ENCODE results near the gene NOL4L. TPM values are rescaled to one million over a fixed set of nuclear protein-coding genes. Genes with fewer than 3 reads are reported as not detected.

The NOL4L gene
- total RNA-seq = 10 to 100 TPM; 60.9 to 62.9 TPM
- total RNA-seq = 40.2 to 89.9 reads per million in 2 donors

DNA sequence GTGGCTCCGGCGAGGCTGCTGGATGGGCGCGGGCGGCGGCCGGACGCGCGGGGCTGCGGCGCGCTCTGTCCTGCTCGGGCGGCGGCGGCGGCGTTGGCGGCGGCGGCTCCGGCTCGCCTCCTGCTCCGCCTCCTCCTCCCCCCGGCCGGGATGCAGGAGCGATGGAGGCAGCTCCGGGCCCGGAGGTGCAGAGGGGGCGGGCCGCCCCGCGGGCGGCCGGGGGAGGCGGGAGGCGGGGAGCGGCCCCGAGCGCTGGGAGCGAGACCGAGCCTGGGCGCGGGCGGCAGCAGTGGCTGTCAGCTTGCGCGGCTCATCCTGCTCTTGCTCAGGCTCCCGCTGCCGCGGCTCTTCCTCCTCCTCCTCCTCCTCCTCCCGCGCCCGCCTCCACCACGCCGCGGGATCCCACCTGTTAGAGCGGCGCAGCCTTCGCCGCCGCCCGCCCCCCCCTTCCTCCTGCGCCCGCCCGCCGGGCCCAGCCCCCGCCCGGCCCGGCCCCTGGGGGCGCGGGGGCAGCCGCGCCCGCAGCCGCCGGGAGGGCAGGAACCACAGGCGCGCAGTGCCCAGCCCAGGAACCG, at the start of gene NOL4L:
Gene NOL4L, minus strand, starts transcription at position 323 of the 575 bp plus-strand sequence. CDS start 443 bp downstream, outside the sequence.
- H3K27ac Mint-ChIP-seq = peak within 1 kb of the TSS; percentile 97
- H3K4me3 Mint-ChIP-seq = peak within 1 kb of the TSS; percentile 96
- ATAC-seq = peak; percentile 39
- peaks cover 3% of the 10 kb centered on the region for H3K36me3 Mint-ChIP-seq (ENCODE audit: low read depth)
- H3K27me3 Mint-ChIP-seq = no peaks in the 10 kb centered on the region
- peaks cover 41% of the 10 kb centered on the region for H3K4me1 Mint-ChIP-seq
- DNase-seq = peak in 2 of 3 donors; percentile 40 to 45
- no peaks in the 10 kb centered on the region for H3K9me3 ChIP-seq (ENCODE audit: control insufficient read depth, low read length, poor library complexity, severe bottlenecking)

- H3K36me3 Mint-ChIP-seq (ENCODE audit: low read depth) = no peaks in the 10 kb centered on the region
- no peak overlapping the region for H3K27ac Mint-ChIP-seq
- no peak overlapping the region for H3K4me3 Mint-ChIP-seq
- H3K9me3 ChIP-seq (ENCODE audit: control insufficient read depth, low read length, poor library complexity, severe bottlenecking) = no peaks in the 10 kb centered on the region
- ATAC-seq = no peak
- no peak for DNase-seq
- peaks cover 10% of the 10 kb centered on the region for H3K27me3 Mint-ChIP-seq
- peaks cover 3% of the 10 kb centered on the region for H3K4me1 Mint-ChIP-seq
Observed at GRCh38 chr20:32634041-32634805, 49.1 kb upstream of the NOL4L start.

GRCh38 chr20:32632461-32633354, 47.6 kb upstream of the NOL4L start:
- H3K4me3 Mint-ChIP-seq = no peak overlapping the region
- no peaks in the 10 kb centered on the region for H3K36me3 Mint-ChIP-seq (ENCODE audit: low read depth)
- ATAC-seq = no peak
- DNase-seq = no peak
- no peaks in the 10 kb centered on the region for H3K9me3 ChIP-seq (ENCODE audit: control insufficient read depth, low read length, poor library complexity, severe bottlenecking)
- no peaks in the 10 kb centered on the region for H3K4me1 Mint-ChIP-seq
- no peak overlapping the region for H3K27ac Mint-ChIP-seq
- peaks cover 10% of the 10 kb centered on the region for H3K27me3 Mint-ChIP-seq

DNA sequence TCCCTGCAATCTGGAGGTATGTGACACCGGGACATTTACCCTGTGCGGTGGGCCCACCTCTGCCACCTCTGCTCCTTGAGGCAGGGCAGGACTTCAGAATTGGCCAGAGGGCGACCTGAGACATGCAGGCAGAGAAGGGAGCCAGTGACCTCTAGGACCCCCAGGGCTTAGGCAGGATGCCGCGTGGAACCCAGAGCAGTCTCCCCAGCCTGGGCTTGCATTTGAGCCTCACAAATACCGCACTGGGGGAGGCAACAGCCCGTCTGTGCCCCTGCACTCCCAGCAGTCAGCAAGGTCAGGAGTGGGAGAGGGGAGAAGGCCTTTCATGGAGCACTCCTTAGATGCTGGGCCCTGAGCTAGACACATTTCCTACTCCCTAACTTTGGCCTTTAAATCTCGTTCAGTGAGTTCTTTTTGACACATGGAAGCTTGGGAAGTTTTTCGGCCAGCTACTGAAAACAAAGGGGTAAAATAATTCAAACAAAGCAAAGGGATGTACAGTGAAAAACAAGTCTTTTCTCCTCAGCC, 46.9 kb upstream of the NOL4L start:
- DNase-seq = no peak
- ATAC-seq = no peak
- no peaks in the 10 kb centered on the region for H3K9me3 ChIP-seq (ENCODE audit: control insufficient read depth, low read length, poor library complexity, severe bottlenecking)
- Mint-ChIP-seq H3K4me3 (no peak overlapping the region), H3K27ac (no peak overlapping the region), H3K27me3 (peaks cover 10% of the 10 kb centered on the region), H3K36me3 (ENCODE audit: low read depth) (no peaks in the 10 kb centered on the region), H3K4me1 (peaks cover 2% of the 10 kb centered on the region)

DNA sequence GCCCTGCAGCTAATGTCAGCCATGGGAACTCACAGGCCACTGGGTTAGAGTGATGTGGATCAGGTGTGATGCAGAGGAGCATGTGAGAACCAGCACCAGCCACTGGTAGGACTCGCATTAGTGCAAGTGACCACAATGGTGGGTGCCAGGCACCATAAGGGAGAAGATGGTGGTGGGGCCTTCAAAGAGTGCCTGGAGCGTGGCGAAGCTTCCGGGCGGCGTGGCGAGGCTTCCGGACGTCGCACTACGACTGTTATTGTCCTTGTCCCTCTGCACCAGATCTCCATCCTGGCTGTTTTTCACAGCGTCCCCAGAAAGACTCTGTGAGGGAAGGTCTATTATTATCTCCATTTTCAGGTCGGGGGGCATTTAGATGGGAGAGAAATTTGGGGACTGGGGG, 44.7 kb upstream of the NOL4L start:
- H3K4me3 Mint-ChIP-seq = no peak overlapping the region
- H3K36me3 Mint-ChIP-seq (ENCODE audit: low read depth) = no peaks in the 10 kb centered on the region
- H3K27me3 Mint-ChIP-seq = peaks cover 23% of the 10 kb centered on the region
- no peaks in the 10 kb centered on the region for H3K9me3 ChIP-seq (ENCODE audit: control insufficient read depth, low read length, poor library complexity, severe bottlenecking)
- no peak overlapping the region for H3K27ac Mint-ChIP-seq
- ATAC-seq = no peak
- no peak for DNase-seq
- H3K4me1 Mint-ChIP-seq = peaks cover 2% of the 10 kb centered on the region

- ATAC-seq = no peak
- H3K4me1 Mint-ChIP-seq = peaks cover 2% of the 10 kb centered on the region
Observed at GRCh38 chr20:32628960-32629530, 43.9 kb upstream of the NOL4L start.

GRCh38 chr20:32626859-32627636, 41.9 kb upstream of the NOL4L start:
- ATAC-seq = peak; percentile 37
- no peak for DNase-seq
- Mint-ChIP-seq H3K4me1 (peaks cover 2% of the 10 kb centered on the region), H3K36me3 (ENCODE audit: low read depth) (no peaks in the 10 kb centered on the region), H3K27me3 (peaks cover 19% of the 10 kb centered on the region), H3K27ac (no peak overlapping the region), H3K4me3 (peak overlapping the region; percentile 19)
- no peaks in the 10 kb centered on the region for H3K9me3 ChIP-seq (ENCODE audit: control insufficient read depth, low read length, poor library complexity, severe bottlenecking)

More at GRCh38 chr20:32628960-32629530, 43.9 kb upstream of the NOL4L start:
- DNase-seq = no peak
- no peaks in the 10 kb centered on the region for H3K36me3 Mint-ChIP-seq (ENCODE audit: low read depth)
- peaks cover 23% of the 10 kb centered on the region for H3K27me3 Mint-ChIP-seq
- no peaks in the 10 kb centered on the region for H3K9me3 ChIP-seq (ENCODE audit: control insufficient read depth, low read length, poor library complexity, severe bottlenecking)
- no peak overlapping the region for H3K27ac Mint-ChIP-seq
- H3K4me3 Mint-ChIP-seq = no peak overlapping the region

DNA sequence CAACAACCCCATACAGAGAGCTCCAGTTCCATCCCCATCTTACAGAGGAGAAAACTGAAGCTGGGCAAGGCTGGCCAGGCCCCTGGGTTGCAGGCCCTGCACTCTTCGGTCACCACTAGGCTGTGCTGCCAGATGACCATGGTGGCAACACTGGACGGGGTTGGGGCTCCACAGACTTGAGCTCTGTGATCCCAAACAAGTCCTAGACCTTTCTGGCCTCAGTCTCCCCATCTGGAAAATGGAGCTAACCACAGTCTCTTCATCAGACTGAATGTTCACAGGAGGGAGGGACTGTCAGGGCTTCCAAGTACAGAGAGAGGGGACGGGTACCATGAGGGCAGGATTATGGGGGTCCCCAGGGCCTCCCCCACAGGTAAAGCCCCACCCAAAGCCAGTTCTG, 41.3 kb upstream of the NOL4L start:
- H3K27me3 Mint-ChIP-seq = peaks cover 19% of the 10 kb centered on the region
- H3K4me3 Mint-ChIP-seq = no peak overlapping the region
- no peak for ATAC-seq
- H3K27ac Mint-ChIP-seq = no peak overlapping the region
- H3K36me3 Mint-ChIP-seq (ENCODE audit: low read depth) = no peaks in the 10 kb centered on the region
- H3K4me1 Mint-ChIP-seq = peaks cover 4% of the 10 kb centered on the region
- no peaks in the 10 kb centered on the region for H3K9me3 ChIP-seq (ENCODE audit: control insufficient read depth, low read length, poor library complexity, severe bottlenecking)
- DNase-seq = no peak

DNA sequence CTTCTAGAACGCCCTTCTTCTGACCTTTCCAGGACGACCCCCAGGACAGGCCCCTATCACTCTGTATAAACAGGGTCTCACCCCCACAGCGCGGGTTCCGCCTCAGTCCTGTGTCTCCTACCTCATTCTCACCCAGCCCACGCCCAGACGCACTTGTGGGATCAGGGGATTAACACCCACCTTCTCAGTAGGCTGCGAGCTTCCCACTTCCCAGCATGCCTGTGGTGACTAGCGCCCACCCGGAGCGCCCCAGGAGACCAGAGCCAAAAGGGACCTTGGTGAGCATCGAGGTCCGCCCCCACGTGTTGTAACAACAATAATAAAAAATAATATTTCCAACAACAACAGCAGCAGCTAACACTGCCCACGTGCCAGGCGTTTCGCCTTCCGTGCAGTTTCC, 40.9 kb upstream of the NOL4L start:
- Mint-ChIP-seq H3K27me3 (peaks cover 19% of the 10 kb centered on the region), H3K4me1 (peaks cover 4% of the 10 kb centered on the region)
- no peak for ATAC-seq

GRCh38 chr20:32624687-32625345, 39.7 kb upstream of the NOL4L start:
- no peaks in the 10 kb centered on the region for H3K36me3 Mint-ChIP-seq (ENCODE audit: low read depth)
- no peak overlapping the region for H3K4me3 Mint-ChIP-seq
- DNase-seq (no peak), ATAC-seq (no peak)
- peaks cover 18% of the 10 kb centered on the region for H3K27me3 Mint-ChIP-seq
- H3K4me1 Mint-ChIP-seq = peaks cover 4% of the 10 kb centered on the region
- no peak overlapping the region for H3K27ac Mint-ChIP-seq
- H3K9me3 ChIP-seq (ENCODE audit: control insufficient read depth, low read length, poor library complexity, severe bottlenecking) = no peaks in the 10 kb centered on the region

More for the DNA sequence above, 40.9 kb upstream of the NOL4L start:
- Mint-ChIP-seq H3K27ac (no peak overlapping the region), H3K4me3 (no peak overlapping the region), H3K36me3 (ENCODE audit: low read depth) (no peaks in the 10 kb centered on the region)
- H3K9me3 ChIP-seq (ENCODE audit: control insufficient read depth, low read length, poor library complexity, severe bottlenecking) = no peaks in the 10 kb centered on the region
- no peak for DNase-seq

DNA sequence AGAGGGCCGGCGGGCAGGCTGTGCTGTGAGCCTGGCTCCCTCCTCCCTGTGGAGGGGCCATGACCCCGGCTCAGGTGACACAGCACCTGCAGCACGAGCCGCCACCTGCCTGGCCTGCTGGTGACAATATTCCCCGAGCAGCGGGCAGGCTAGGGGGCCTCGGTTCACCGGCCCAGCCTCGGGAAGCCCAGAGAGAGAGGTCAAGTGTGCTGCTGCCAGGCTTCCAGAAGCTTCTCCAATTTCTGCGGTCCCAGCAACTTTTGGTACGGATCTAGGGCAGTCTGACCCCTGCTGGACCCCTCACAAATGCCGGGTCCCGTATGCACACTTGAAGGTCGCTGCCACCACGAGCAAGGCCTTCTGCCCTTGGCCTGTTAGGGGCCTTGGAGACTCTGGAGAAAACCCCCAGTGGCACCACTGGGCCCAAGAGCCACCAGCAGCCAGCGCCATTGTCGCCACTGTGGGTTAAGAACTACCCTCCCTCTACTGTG, 38.6 kb upstream of the NOL4L start:
- H3K27me3 Mint-ChIP-seq = peaks cover 14% of the 10 kb centered on the region
- DNase-seq (no peak), ATAC-seq (no peak)
- H3K27ac Mint-ChIP-seq = no peak overlapping the region
- H3K9me3 ChIP-seq (ENCODE audit: control insufficient read depth, low read length, poor library complexity, severe bottlenecking) = no peaks in the 10 kb centered on the region
- peaks cover 7% of the 10 kb centered on the region for H3K4me1 Mint-ChIP-seq
- H3K4me3 Mint-ChIP-seq = no peak overlapping the region
- no peaks in the 10 kb centered on the region for H3K36me3 Mint-ChIP-seq (ENCODE audit: low read depth)

Data from T-helper 17 cell (primary cell).